GM23338 (cell line): ENCODE results near the gene SUSD3. TPM values are rescaled to one million over a fixed set of nuclear protein-coding genes. Genes with fewer than 3 reads are reported as not detected.

Experiments
- ATAC-seq: fragments of 200-7000 bp; cut with Tn5 transposase; 3 replicates; pipeline ENCODE4 v1.9.1; 2020
- DNase-seq: peaks from one replicate; pipeline ENCODE4 v3.0.0-alpha.2; 2015; ENCODE audit warnings: low spot score
- H2AFZ ChIP-seq: fragments of 200-600 bp; sonication (generic); 2 replicates; pipeline ENCODE4 v1.8.0; 2016; ENCODE audit warnings: antibody characterized with exemption, mild to moderate bottlenecking, moderate library complexity
- H3F3A ChIP-seq: fragments of 200-600 bp; sonication (generic); replicated peaks from 2 replicates; pipeline ENCODE4 v1.8.0; 2017; ENCODE audit warnings: antibody characterized with exemption, mixed run types, low read depth
- H3K27ac ChIP-seq: fragments of 200-600 bp; sonication (generic); 2 replicates; pipeline ENCODE4 v1.6.1; 2016; ENCODE audit warnings: low read depth
- H3K27me3 ChIP-seq: fragments of 200-600 bp; sonication (generic); 2 replicates; pipeline ENCODE4 v1.8.0; 2016; ENCODE audit warnings: mild to moderate bottlenecking, mixed run types, moderate library complexity; ENCODE audit not compliant: insufficient read depth
- H3K36me3 ChIP-seq: fragments of 200-600 bp; sonication (generic); 2 replicates; pipeline ENCODE4 v1.8.0; 2016; ENCODE audit warnings: mild to moderate bottlenecking; ENCODE audit not compliant: insufficient read depth
- H3K4me1 ChIP-seq: fragments of 200-600 bp; sonication (generic); 2 replicates; pipeline ENCODE4 v1.8.0; 2016; ENCODE audit warnings: mild to moderate bottlenecking, moderate library complexity; ENCODE audit not compliant: insufficient read depth
- H3K4me2 ChIP-seq: fragments of 200-600 bp; sonication (generic); 2 replicates; pipeline ENCODE4 v1.7.1; 2017; ENCODE audit warnings: mixed run types
- H3K4me3 ChIP-seq: fragments of 200-600 bp; sonication (generic); 2 replicates; pipeline ENCODE4 v1.6.1; 2016; ENCODE audit warnings: mixed run types
- H3K79me2 ChIP-seq: fragments of 200-600 bp; sonication (generic); replicated peaks from 2 replicates; pipeline ENCODE4 v1.8.0; 2017; ENCODE audit warnings: mild to moderate bottlenecking; ENCODE audit not compliant: insufficient read depth
- H3K9me2 ChIP-seq: fragments of 200-600 bp; sonication (generic); 2 replicates; pipeline ENCODE4 v1.8.0; 2017; ENCODE audit not compliant: insufficient read depth
- H4K20me1 ChIP-seq: fragments of 200-600 bp; sonication (generic); replicated peaks from 2 replicates; pipeline ENCODE4 v1.8.0; 2017; ENCODE audit warnings: mild to moderate bottlenecking; ENCODE audit not compliant: insufficient read depth
- H3K27ac Mint-ChIP-seq: 2 replicates; pipeline ENCODE4 v1.8.0; 2020; ENCODE audit warnings: inconsistent platforms, mild to moderate bottlenecking, moderate library complexity, mixed read lengths
- H3K27me3 Mint-ChIP-seq: 3 replicates; pipeline ENCODE4 v1.8.0; 2022; ENCODE audit warnings: low read depth, mild to moderate bottlenecking, moderate library complexity, mixed read lengths, inconsistent platforms; ENCODE audit not compliant: insufficient read depth, poor library complexity
- H3K36me3 Mint-ChIP-seq: 3 replicates; pipeline ENCODE4 v1.8.0; 2021; ENCODE audit warnings: low read depth, mild to moderate bottlenecking, inconsistent platforms, moderate library complexity, mixed read lengths
- H3K4me1 Mint-ChIP-seq: 3 replicates; pipeline ENCODE4 v1.8.0; 2020; ENCODE audit warnings: mild to moderate bottlenecking, inconsistent platforms, mixed read lengths
- H3K4me3 Mint-ChIP-seq: 3 replicates; pipeline ENCODE4 v1.8.0; 2021; ENCODE audit warnings: moderate library complexity, mild to moderate bottlenecking, inconsistent platforms, mixed read lengths
- H3K9me3 Mint-ChIP-seq: 3 replicates; pipeline ENCODE4 v1.8.0; 2020; ENCODE audit warnings: moderate library complexity, mild to moderate bottlenecking, inconsistent platforms, mixed read lengths
- CREB1 ChIP-seq: fragments of 250-450 bp; sonication (Bioruptor Pico); IDR thresholded peaks from 2 replicates; pipeline ENCODE4 v1.5.0; 2020; ENCODE audit warnings: low read depth, mild to moderate bottlenecking, moderate library complexity
- EZH2 ChIP-seq: fragments of 200-600 bp; sonication (generic); IDR thresholded peaks from one replicate; pipeline ENCODE4 v1.8.0; 2017; ENCODE audit warnings: antibody characterized with exemption, mild to moderate bottlenecking, low read depth; ENCODE audit not compliant: unreplicated experiment
- EZH2phosphoT487 ChIP-seq: fragments of 200-600 bp; sonication (generic); IDR thresholded peaks from one replicate; pipeline ENCODE4 v1.8.1; 2018; ENCODE audit warnings: antibody characterized with exemption; ENCODE audit not compliant: unreplicated experiment
- JUNB ChIP-seq: IDR thresholded peaks from one replicate; pipeline ENCODE4 v1.6.1; 2016; ENCODE audit warnings: antibody characterized with exemption; ENCODE audit not compliant: unreplicated experiment
- POLR2AphosphoS5 ChIP-seq: IDR thresholded peaks from 2 replicates; pipeline ENCODE4 v1.6.1; 2016; ENCODE audit warnings: antibody characterized with exemption, low read depth
- REST ChIP-seq: IDR thresholded peaks from one replicate; pipeline ENCODE4 v1.6.1; 2018; ENCODE audit warnings: antibody characterized with exemption; ENCODE audit not compliant: unreplicated experiment
- STAT1 ChIP-seq: IDR thresholded peaks from one replicate; pipeline ENCODE4 v1.6.1; 2016; ENCODE audit warnings: antibody characterized with exemption; ENCODE audit not compliant: unreplicated experiment
- ZNF462 ChIP-seq: fragments of 250-450 bp; sonication (Bioruptor Pico); IDR thresholded peaks from 2 replicates; pipeline ENCODE4 v1.5.0; 2020; ENCODE audit warnings: mild to moderate bottlenecking, moderate library complexity
- polyA plus RNA-seq: library from polyadenylated mRNA; unstranded; fragments of >200 nt; fragmentation: Nextera tagmentation; extraction: Ambion mirVana; gene quantifications from 2 replicates; pipeline ENCODE4 v1.2.1, GENCODE V29; 2016
- total RNA-seq: library from RNA; depleted of rRNA; stranded (reverse); fragments of >200 nt; shearing (Covaris generic); gene quantifications from 2 replicates; pipeline ENCODE4 v1.2.3, GENCODE V29; 2014

SUSD3 gene
- total and polyA plus RNA-seq, 2 experiments from 2014 or later: 6.9 to 20.1 TPM

GRCh38 chr9:93081081-93081529 is 22.6 kb downstream of the SUSD3 start:
- TF ChIP-seq EZH2phosphoT487 (no peak), ZNF462 (CRISPR knock-in tag) (no peak), STAT1 (no peak), JUNB (no peak), CREB1 (CRISPR knock-in tag) (no peak), POLR2AphosphoS5 (no peak), EZH2 (no peak)
- no peaks in the 10 kb centered on the region for H3K9me2 ChIP-seq
- H3K4me1 Mint-ChIP-seq: peaks cover 4% of the 10 kb centered on the region; the same call in 1 of the 3 replicates
- no peaks in the 10 kb centered on the region; the same call in 1 of the 2 replicates for H3K36me3 ChIP-seq
- H3K36me3 Mint-ChIP-seq: peaks cover 6% of the 10 kb centered on the region
- no peak overlapping the region for H2AFZ ChIP-seq
- H3F3A ChIP-seq: no peaks in the 10 kb centered on the region
- H3K4me3 ChIP-seq: no peak overlapping the region
- H3K27ac ChIP-seq: no peak overlapping the region
- peaks cover 6% of the 10 kb centered on the region; the same call in 2 of the 3 replicates for H3K9me3 Mint-ChIP-seq
- no peak for ATAC-seq
- no peaks in the 10 kb centered on the region for H3K27me3 ChIP-seq
- H3K4me2 ChIP-seq: no peak overlapping the region
- no peaks in the 10 kb centered on the region for H3K79me2 ChIP-seq
- H3K27ac Mint-ChIP-seq: no peak overlapping the region
- no peak overlapping the region for H3K4me3 Mint-ChIP-seq
- peaks cover 4% of the 10 kb centered on the region for H3K27me3 Mint-ChIP-seq
- H3K4me1 ChIP-seq: no peaks in the 10 kb centered on the region
- H4K20me1 ChIP-seq: no peaks in the 10 kb centered on the region
- DNase-seq: no peak

- peaks cover 4% of the 10 kb centered on the region; the same call in 1 of the 3 replicates for H3K4me1 Mint-ChIP-seq
- Histone ChIP-seq H2AFZ (no peak overlapping the region), H3K9me2 (no peaks in the 10 kb centered on the region), H3K79me2 (no peaks in the 10 kb centered on the region), H4K20me1 (no peaks in the 10 kb centered on the region), H3K36me3 (no peaks in the 10 kb centered on the region; the same call in 1 of the 2 replicates), H3K27ac (no peak overlapping the region), H3F3A (no peaks in the 10 kb centered on the region), H3K4me2 (no peak overlapping the region), H3K4me1 (no peaks in the 10 kb centered on the region), H3K4me3 (no peak overlapping the region), H3K27me3 (no peaks in the 10 kb centered on the region)
- ATAC-seq (no peak), DNase-seq (no peak)
- peaks cover 10% of the 10 kb centered on the region for H3K36me3 Mint-ChIP-seq
- H3K4me3 Mint-ChIP-seq: no peak overlapping the region
- H3K27ac Mint-ChIP-seq: no peak overlapping the region
- peaks cover 10% of the 10 kb centered on the region; the same call in 2 of the 3 replicates for H3K9me3 Mint-ChIP-seq
- peaks cover 7% of the 10 kb centered on the region for H3K27me3 Mint-ChIP-seq
- no peak for TF ChIP-seq REST
- no peak for TF ChIP-seq EZH2
- TF ChIP-seq CREB1 (CRISPR knock-in tag): no peak
These were observed 23.4 kb downstream of the SUSD3 start for GRCh38 chr9:93081931-93082330.
